ENCODE measurements around the gene WDR31.

WDR31 gene

GRCh38 chr9:113341712-113342410 lies 1.8 kb upstream of the WDR31 start:
- no peak for DNase-seq (ENCODE audit: low read depth)

GRCh38 chr9:113337714-113338113 lies 2.4 kb downstream of the WDR31 start:
- no peak for DNase-seq (ENCODE audit: low read depth)

DNA sequence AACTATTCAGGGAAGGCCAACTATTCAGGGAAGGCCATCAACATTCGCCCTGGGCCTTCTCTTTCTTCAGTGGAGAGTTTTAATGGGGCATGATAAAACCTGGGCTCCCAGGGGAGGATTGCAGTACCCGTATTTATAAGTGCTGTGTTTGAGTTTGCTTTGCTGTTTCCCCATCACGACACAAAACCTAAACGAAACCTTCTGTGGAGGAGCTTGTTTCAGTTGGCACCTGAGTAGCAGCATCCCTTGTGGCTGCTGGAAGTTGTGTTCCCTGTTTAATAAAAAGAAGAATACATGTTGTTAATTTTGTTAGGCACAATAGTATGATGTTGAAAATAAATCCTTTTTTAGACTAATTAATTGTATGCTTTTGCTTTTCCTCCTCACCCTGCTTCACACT lies 8.3 kb downstream of the WDR31 start:
- DNase-seq (ENCODE audit: low read depth): no peak

GRCh38 chr9:113328045-113328782 lies 11.9 kb downstream of the WDR31 start:
- no peak for DNase-seq (ENCODE audit: low read depth)

GRCh38 chr9:113326230-113326629 lies 13.8 kb downstream of the WDR31 start:
- DNase-seq (ENCODE audit: low read depth): no peak

GRCh38 chr9:113322671-113323070 lies 17.4 kb downstream of the WDR31 start:
- no peak for DNase-seq (ENCODE audit: low read depth)

DNA sequence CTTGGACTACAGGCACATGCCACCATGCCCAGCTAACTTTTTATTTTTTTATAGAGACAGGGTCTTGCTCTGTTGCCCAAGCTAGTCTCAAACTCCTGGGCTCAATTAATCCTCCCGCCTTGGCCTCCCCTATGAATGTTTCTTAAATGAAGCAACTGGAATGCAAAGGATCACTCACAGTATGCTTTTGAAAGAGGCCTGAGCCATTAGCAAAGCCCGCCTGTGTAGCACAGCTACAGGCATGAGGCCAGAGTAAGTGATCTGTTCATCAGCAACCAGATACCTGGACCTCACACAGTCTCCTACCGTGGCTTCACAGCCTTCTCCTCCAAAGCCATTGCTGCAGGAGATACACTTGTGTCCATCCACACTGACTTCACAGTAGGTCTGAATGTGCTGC lies 20.0 kb downstream of the WDR31 start:
- DNase-seq (ENCODE audit: low read depth): no peak

- DNase-seq (ENCODE audit: low read depth): no peak
Measured at GRCh38 chr9:113319054-113319453, 21.0 kb downstream of the WDR31 start.

DNA sequence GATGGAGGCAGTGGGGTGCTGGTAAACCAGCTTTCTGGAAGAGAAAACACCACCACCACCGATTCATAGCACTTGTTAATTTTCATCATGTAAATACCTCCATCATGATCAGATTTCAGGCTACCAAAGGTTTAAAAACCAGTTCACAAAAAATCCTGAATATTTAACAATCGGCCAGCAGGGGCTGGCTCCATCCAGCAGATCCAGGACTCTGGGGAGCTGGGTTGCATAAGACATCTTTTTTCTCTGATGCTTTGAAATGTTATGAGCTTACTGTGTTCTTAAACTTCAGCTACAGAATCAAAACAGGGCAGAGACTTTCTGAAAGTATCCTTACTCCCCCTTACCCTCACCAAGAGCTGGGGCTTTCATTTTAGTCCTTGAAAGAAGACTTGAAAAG lies 22.3 kb downstream of the WDR31 start:
- DNase-seq (ENCODE audit: low read depth): no peak

- DNase-seq (ENCODE audit: low read depth): no peak
Measured at GRCh38 chr9:113316030-113316429, 24.0 kb downstream of the WDR31 start.

DNA sequence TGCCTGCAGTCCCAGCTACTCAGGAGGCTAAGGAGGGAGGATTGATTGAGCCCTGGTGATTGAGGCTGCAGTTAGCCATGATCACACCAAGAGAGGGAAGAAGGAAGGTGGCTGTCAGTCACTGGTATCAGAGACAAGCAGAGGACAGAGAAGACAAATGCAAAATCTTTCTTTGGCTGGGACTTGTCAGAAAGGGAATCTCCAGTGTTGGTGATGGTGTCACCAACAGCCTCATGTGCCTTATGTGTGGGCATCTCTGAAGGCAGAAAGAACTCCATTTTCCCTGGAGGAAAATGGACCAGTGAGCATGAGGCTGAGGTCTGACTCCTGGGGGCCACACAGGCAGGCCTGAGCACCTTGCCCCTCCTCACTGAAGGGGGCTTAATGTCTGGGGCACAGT lies 24.8 kb downstream of the WDR31 start:
- DNase-seq (ENCODE audit: low read depth): no peak

GRCh38 chr9:113313261-113313660 lies 26.8 kb downstream of the WDR31 start:
- no peak for DNase-seq (ENCODE audit: low read depth)

- DNase-seq (ENCODE audit: low read depth): no peak
Measured at GRCh38 chr9:113311961-113312360, 28.1 kb downstream of the WDR31 start.

- no peak for DNase-seq (ENCODE audit: low read depth)
Measured at GRCh38 chr9:113310538-113310937, 29.5 kb downstream of the WDR31 start.

GRCh38 chr9:113309204-113309813 lies 30.8 kb downstream of the WDR31 start:
- peak; percentile 4 for DNase-seq (ENCODE audit: low read depth)

- no peak for DNase-seq (ENCODE audit: low read depth)
Measured at GRCh38 chr9:113307396-113307975, 32.6 kb downstream of the WDR31 start.

GRCh38 chr9:113306566-113306965 lies 33.5 kb downstream of the WDR31 start:
- DNase-seq (ENCODE audit: low read depth): no peak

DNA sequence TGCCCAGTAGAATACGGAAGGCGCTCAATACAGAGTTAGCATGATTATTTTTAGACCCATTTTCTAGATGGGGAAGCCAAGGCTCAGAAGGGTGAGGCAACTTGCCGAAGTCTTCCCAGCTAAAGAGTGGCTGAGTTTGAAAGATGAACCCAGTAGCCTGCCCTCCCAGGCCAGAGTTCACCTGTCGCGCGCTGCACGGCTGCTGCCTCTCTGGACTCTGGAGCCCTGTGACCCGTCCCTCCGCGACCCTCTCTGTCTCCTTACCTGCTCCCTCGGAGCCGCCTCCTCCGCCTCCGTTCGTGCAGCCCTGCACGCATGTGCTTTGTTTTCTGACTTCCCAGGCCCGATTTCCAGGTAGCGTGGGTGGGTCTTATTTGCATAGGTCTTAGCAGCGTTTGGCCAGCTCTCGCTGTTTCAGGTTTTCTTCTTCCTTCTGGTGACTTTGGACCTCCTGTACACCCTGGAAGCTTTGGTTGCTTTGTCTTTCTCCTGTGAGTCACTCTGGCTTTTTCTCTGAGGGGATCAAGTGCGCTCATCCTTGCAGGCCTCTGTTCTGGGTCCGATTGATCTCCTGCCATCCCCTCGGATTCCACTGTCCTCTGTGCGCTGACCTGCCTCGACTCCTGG lies 37.2 kb downstream of the WDR31 start, which contains the start of gene RNF183:
Gene RNF183, minus strand, starts transcription at position 585 of the 627 bp plus-strand sequence. CDS start 5,192 bp downstream, outside the sequence.
- no peak for DNase-seq (ENCODE audit: low read depth)

GRCh38 chr9:113301548-113301947 lies 38.5 kb downstream of the WDR31 start:
- no peak for DNase-seq (ENCODE audit: low read depth)

GRCh38 chr9:113299800-113300292 lies 40.2 kb downstream of the WDR31 start:
- DNase-seq (ENCODE audit: low read depth): no peak

DNA sequence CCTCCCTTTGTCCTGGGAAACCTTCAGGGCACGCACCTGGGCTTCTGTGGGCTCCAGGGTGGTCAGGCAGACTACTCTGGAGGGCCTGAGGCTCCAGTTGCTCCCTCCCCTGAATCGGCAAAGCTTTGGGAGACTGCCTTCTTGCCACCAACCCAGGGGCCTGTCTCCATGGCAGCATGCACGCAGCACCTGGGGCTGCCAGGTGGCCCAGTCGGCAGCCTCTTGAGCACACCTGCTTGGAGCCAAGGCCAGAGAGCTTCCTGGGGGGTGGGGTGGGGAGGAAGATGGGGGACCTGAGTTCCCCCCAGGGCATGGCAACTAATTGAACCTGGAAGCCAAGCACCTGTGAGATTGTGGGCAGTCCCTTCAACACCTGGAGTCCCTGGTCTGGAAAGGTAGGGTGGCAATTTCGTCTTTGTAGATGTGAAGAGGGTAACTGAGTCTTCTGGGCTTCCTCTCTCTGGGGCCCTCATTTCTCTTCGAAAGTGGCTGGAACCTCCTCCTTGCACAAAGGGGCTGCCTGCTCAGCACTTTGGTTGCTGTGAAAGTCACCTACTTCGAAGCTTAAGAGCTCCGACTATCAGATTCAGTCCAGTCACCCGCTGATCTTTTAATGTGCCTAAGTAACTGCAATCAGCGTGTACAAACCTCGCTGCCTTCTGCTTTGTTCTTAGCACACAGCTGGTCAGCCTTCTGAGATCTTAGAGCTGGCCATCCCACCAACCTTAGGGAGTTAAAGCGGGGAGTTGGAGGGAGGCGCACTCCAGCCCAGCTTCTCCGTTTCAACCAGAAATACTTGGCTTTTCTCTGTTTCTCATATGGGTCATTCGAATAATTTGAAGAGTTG lies 40.9 kb downstream of the WDR31 start:
- DNase-seq (ENCODE audit: low read depth): no peak

Data from activated T-cell treated with anti-CD3 and anti-CD28 coated beads for 48 hours (primary cell).